ENCODE results near the gene FRMD4A. TPM values are rescaled to one million over a fixed set of nuclear protein-coding genes. Genes with fewer than 3 reads are reported as not detected.

FRMD4A gene
- total RNA-seq, 4 donors from 2014 or later: 4.0 to 12.7 (median 5.6) TPM

DNA sequence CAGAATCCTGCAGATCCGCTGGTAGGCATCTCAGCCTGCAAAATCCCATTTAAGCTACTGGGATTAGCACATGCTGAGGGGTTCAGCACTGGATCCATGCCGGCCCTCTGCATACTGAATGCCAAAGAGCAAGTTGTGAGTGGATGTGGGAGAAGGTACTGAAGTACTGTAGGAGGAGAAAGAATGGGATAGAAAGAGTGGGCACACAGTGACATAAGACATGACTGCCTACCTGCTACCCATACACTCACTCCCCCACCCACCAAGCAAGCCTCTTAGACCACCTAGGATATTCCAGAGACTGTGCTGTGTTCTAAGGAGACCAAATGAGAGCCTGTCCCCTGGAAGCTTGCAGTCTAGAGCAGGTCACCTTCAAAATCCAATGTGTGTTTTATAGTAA lies 215.9 kb downstream of the FRMD4A start:
- Histone ChIP-seq H3K4me3 (no peak overlapping the region), H3K9me3 (no peaks in the 10 kb centered on the region), H3K4me1 (no peaks in the 10 kb centered on the region), H3K36me3 (no peaks in the 10 kb centered on the region), H3K27me3 (no peaks in the 10 kb centered on the region), H3K27ac (no peak overlapping the region)
- 75 to 80% methylated on average over 2 of the region's 2 CpGs for WGBS, 2 donors (ENCODE audit: low coverage in 1 of 2)
- DNase-seq: no peak
- intact Hi-C loops (cut with DNase I; ENCODE audit: low total_unique reads): loop anchor here (5.0 kb wide), 1 partner anchor 737 kb away; no protein-coding TSS in a partner anchor
- in situ Hi-C loops (cut with MboI; ENCODE audit: low pct_ligation_motif_present in 1 of 4, low pct_unique_long_range_greater_than_20kb in 1 of 4, low sequenced_read_pairs in 3 of 4): no loop called here
- no peak for TF ChIP-seq POLR2AphosphoS5 (IDR thresholded peaks at IDR 0.05)
- no peak for TF ChIP-seq EP300 (IDR thresholded peaks at IDR 0.05; ENCODE audit: low read depth)
- no peak for TF ChIP-seq POLR2A (IDR thresholded peaks at IDR 0.05)
- TF ChIP-seq, protein P1, sequence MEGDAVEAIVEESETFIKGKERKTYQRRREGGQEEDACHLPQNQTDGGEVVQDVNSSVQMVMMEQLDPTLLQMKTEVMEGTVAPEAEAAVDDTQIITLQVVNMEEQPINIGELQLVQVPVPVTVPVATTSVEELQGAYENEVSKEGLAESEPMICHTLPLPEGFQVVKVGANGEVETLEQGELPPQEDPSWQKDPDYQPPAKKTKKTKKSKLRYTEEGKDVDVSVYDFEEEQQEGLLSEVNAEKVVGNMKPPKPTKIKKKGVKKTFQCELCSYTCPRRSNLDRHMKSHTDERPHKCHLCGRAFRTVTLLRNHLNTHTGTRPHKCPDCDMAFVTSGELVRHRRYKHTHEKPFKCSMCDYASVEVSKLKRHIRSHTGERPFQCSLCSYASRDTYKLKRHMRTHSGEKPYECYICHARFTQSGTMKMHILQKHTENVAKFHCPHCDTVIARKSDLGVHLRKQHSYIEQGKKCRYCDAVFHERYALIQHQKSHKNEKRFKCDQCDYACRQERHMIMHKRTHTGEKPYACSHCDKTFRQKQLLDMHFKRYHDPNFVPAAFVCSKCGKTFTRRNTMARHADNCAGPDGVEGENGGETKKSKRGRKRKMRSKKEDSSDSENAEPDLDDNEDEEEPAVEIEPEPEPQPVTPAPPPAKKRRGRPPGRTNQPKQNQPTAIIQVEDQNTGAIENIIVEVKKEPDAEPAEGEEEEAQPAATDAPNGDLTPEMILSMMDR (IDR thresholded peaks at IDR 0.05): no peak

DNA sequence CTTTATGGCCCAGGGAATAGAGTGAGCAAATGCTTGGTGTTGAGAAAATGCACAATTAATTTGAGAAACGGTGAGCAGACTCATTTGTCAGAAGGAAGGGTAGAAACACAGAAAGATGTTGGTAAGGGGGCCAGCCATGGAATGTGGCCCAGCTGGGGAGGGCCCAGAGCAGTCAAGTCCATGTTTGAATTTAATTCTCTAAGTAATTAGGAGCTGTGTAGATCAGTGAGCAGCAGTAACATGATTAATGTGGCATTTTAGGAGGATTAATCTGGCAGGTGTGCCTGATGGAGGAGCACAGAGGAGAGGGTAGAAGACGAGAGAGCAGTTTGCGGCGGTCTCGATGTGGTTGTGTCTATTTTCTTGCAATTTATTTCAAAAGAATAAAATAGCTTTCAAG lies 218.7 kb downstream of the FRMD4A start:
- Histone ChIP-seq H3K4me3 (no peak overlapping the region), H3K27me3 (peaks cover 5% of the 10 kb centered on the region), H3K4me1 (no peaks in the 10 kb centered on the region), H3K9me3 (no peaks in the 10 kb centered on the region), H3K36me3 (no peaks in the 10 kb centered on the region), H3K27ac (no peak overlapping the region)
- in situ Hi-C loops (cut with MboI; ENCODE audit: low pct_ligation_motif_present in 1 of 4, low pct_unique_long_range_greater_than_20kb in 1 of 4, low sequenced_read_pairs in 3 of 4): no loop called here
- intact Hi-C loops (cut with DNase I; ENCODE audit: low total_unique reads): no loop called here
- no peak for TF ChIP-seq POLR2AphosphoS5 (IDR thresholded peaks at IDR 0.05)
- TF ChIP-seq, protein P1 (IDR thresholded peaks at IDR 0.05): no peak
- TF ChIP-seq EP300 (IDR thresholded peaks at IDR 0.05; ENCODE audit: low read depth): no peak
- no peak for TF ChIP-seq POLR2A (IDR thresholded peaks at IDR 0.05)
- 79 to 83% methylated on average over 5 of the region's 5 CpGs for WGBS, 2 donors (ENCODE audit: low coverage in 1 of 2)
- DNase-seq: no peak

DNA sequence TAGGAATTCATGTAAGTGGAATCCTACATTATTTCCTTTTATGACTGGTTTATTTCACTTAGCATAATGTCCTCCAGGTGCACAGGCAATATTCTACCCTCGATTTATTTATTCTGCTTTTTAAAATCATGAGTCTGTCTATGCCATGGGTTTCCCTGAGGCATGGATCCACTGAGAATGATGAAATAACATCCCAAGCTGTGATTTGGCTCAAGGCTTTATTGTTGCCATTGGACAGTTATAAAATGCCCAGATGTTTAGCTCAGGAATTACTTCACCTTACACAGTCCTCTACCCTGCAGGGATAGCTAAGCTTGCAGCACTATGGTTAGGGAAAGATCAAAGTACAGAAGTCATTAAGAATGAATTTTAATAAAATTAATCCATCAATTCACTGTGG lies 219.5 kb downstream of the FRMD4A start:
- H3K9me3 ChIP-seq: no peaks in the 10 kb centered on the region
- DNase-seq: no peak
- 24 to 50% methylated on average over 1 of the region's 1 CpG for WGBS, 2 donors (ENCODE audit: low coverage in 1 of 2)
- H3K4me1 ChIP-seq: no peaks in the 10 kb centered on the region
- H3K27me3 ChIP-seq: peaks cover 5% of the 10 kb centered on the region
- H3K36me3 ChIP-seq: no peaks in the 10 kb centered on the region
- in situ Hi-C loops (cut with MboI; ENCODE audit: low pct_ligation_motif_present in 1 of 4, low pct_unique_long_range_greater_than_20kb in 1 of 4, low sequenced_read_pairs in 3 of 4): no loop called here
- intact Hi-C loops (cut with DNase I; ENCODE audit: low total_unique reads): no loop called here
- H3K4me3 ChIP-seq: no peak overlapping the region
- TF ChIP-seq POLR2A (IDR thresholded peaks at IDR 0.05) (no peak), POLR2AphosphoS5 (IDR thresholded peaks at IDR 0.05) (no peak), EP300 (IDR thresholded peaks at IDR 0.05; ENCODE audit: low read depth) (no peak)
- TF ChIP-seq, protein P1 (IDR thresholded peaks at IDR 0.05): no peak
- no peak overlapping the region for H3K27ac ChIP-seq

DNA sequence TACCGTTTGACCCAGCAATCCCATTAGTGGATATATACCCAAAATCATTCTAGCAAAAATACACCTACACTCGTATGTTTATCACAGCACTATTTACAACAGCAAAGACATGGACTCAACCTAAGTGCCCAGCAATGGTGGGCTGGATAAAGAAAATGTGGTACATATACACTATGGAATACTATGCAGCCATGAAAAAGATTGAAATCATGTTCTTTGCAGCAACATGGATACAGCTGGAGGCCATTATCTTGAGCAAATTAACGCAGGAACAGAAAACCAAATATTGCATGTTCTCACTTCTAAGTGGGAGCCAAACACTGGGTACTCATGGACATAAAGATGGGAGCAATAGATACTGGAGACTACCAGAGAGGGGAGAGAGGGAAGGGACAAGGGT lies 223.9 kb downstream of the FRMD4A start:
- intact Hi-C loops (cut with DNase I; ENCODE audit: low total_unique reads): no loop called here
- Histone ChIP-seq H3K4me1 (no peaks in the 10 kb centered on the region), H3K36me3 (no peaks in the 10 kb centered on the region), H3K4me3 (no peak overlapping the region), H3K27me3 (peaks cover 5% of the 10 kb centered on the region), H3K9me3 (peaks cover 0 to 7% of the 10 kb centered on the region in 2 donors), H3K27ac (no peak overlapping the region)
- WGBS, 2 donors (ENCODE audit: low coverage in 1 of 2): 93 to 95% methylated on average over 3 of the region's 3 CpGs
- in situ Hi-C loops (cut with MboI; ENCODE audit: low pct_ligation_motif_present in 1 of 4, low pct_unique_long_range_greater_than_20kb in 1 of 4, low sequenced_read_pairs in 3 of 4): no loop called here
- no peak for DNase-seq
- TF ChIP-seq, protein P1 (IDR thresholded peaks at IDR 0.05): no peak
- TF ChIP-seq EP300 (IDR thresholded peaks at IDR 0.05; ENCODE audit: low read depth): no peak
- TF ChIP-seq POLR2A (IDR thresholded peaks at IDR 0.05): no peak
- no peak for TF ChIP-seq POLR2AphosphoS5 (IDR thresholded peaks at IDR 0.05)
